HepG2 (cell line): ENCODE results near the gene DEFB129. TPM values are rescaled to one million over a fixed set of nuclear protein-coding genes. Genes with fewer than 3 reads are reported as not detected.
A peak's percentile ranks its signal among the peaks of the same experiment; 100 is the strongest.

Experiments used
- FOXP1 ChIP-seq, 2 experiments: fragments of 450-650 bp in 1 of 2; IDR thresholded peaks; 2 replicates each; pipeline ENCODE4 v1.6.1; 2017 to 2018; ENCODE audit warnings: antibody characterized with exemption in 1 of 2
- GATAD1 ChIP-seq: IDR thresholded peaks from 2 replicates; pipeline ENCODE4 v1.6.1; 2016; ENCODE audit warnings: missing genetic modification reagents, missing compliant biosample characterization
- GATAD2A ChIP-seq: IDR thresholded peaks from 2 replicates; pipeline ENCODE4 v1.6.1; 2016
- GTF2F1 ChIP-seq: fragments of 150-350 bp; IDR thresholded peaks from 2 replicates; pipeline ENCODE4 v1.6.1; 2014; ENCODE audit warnings: low read length
- HNRNPUL1 ChIP-seq: fragments of 200-400 bp; formaldehyde crosslinking; IDR thresholded peaks from 2 replicates; pipeline ENCODE4 v1.6.1; 2017; ENCODE audit warnings: low read depth, mild to moderate bottlenecking, low read length, moderate library complexity
- ISL2 ChIP-seq: sonication (generic); formaldehyde crosslinking; IDR thresholded peaks from 2 replicates; pipeline ENCODE4 v1.5.0; 2020; ENCODE audit warnings: missing genetic modification reagents
- KDM1A ChIP-seq: IDR thresholded peaks from 2 replicates; pipeline ENCODE4 v1.6.1; 2016; ENCODE audit warnings: missing compliant biosample characterization
- MAFF ChIP-seq: IDR thresholded peaks from 2 replicates; pipeline ENCODE4 v1.6.1; 2011; ENCODE audit warnings: low read depth, low read length, improper control_type of control experiment
- NFYC ChIP-seq: IDR thresholded peaks from 2 replicates; pipeline ENCODE4 v1.6.1; 2016; ENCODE audit warnings: missing genetic modification reagents, missing compliant biosample characterization
- POLR2AphosphoS5 ChIP-seq: IDR thresholded peaks from 2 replicates; pipeline ENCODE4 v1.6.1; 2012; ENCODE audit warnings: low read depth, low read length
- PPARG ChIP-seq: conservative IDR thresholded peaks from 2 replicates; pipeline ENCODE4 v1.6.1; 2016; ENCODE audit warnings: missing biosample characterization, missing genetic modification reagents
- SOX6 ChIP-seq, 2 experiments: fragments of 450-650 bp in 1 of 2; sonication (generic) in 1 of 2; formaldehyde crosslinking in 1 of 2; IDR thresholded peaks; 2 replicates each; pipeline versions ENCODE4 v1.4.0 to v1.6.1; 2017 to 2020; ENCODE audit warnings: antibody characterized with exemption in 1 of 2, mild to moderate bottlenecking in 1 of 2, missing genetic modification reagents in 1 of 2
- SP5 ChIP-seq: IDR thresholded peaks from 2 replicates; pipeline ENCODE4 v1.6.1; 2016; ENCODE audit warnings: low read depth, borderline replicate concordance
- ZFP62 ChIP-seq: sonication (generic); formaldehyde crosslinking; IDR thresholded peaks from 2 replicates; pipeline ENCODE4 v1.4.0; 2020; ENCODE audit warnings: missing genetic modification reagents
- ZNF24 ChIP-seq: fragments of 450-650 bp; IDR thresholded peaks from 2 replicates; pipeline ENCODE4 v1.6.1; 2017; ENCODE audit warnings: antibody characterized with exemption, mild to moderate bottlenecking
- ZNF552 ChIP-seq: sonication (generic); formaldehyde crosslinking; IDR thresholded peaks from 2 replicates; pipeline ENCODE4 v1.9.0; 2022; ENCODE audit warnings: missing genetic modification reagents, mild to moderate bottlenecking, borderline replicate concordance
- polyA plus RNA-seq, 8 experiments: library from polyadenylated mRNA; depleted of rRNA in 3 of 8; stranded (reverse) in 7 of 8; unstranded in 1 of 8; fragments of >200 nt; fragmentation: Illumina TruSeq in 4 of 8; extraction: Trizol in 4 of 8; gene quantifications; 2 replicates each; pipeline versions ENCODE4 v1.2.1 to v1.2.3, GENCODE V29; 2011 to 2016; ENCODE audit warnings: low read depth in 4 of 8, missing spikeins in 1 of 8, mixed read lengths in 1 of 8; ENCODE audit not compliant: insufficient read depth in 1 of 8
- total RNA-seq, 5 experiments: library from RNA; depleted of rRNA; stranded (reverse); fragments of >200 nt; fragmentation: Illumina TruSeq; extraction: Trizol; gene quantifications; 2 replicates each; pipeline ENCODE4 v1.2.3, GENCODE V29; 2016; ENCODE audit warnings: low read depth in 1 of 5
- TF ChIP-seq, protein P1 (sequence below): sonication (generic); formaldehyde crosslinking; IDR thresholded peaks from 2 replicates; pipeline ENCODE4 v1.4.0; 2020; ENCODE audit warnings: missing genetic modification reagents
- TF ChIP-seq, protein P2 (sequence below): sonication (generic); formaldehyde crosslinking; IDR thresholded peaks from 2 replicates; pipeline ENCODE4 v1.5.1; 2020; ENCODE audit warnings: missing genetic modification reagents, mild to moderate bottlenecking, borderline replicate concordance
- TF ChIP-seq, protein P3 (sequence below): sonication (generic); formaldehyde crosslinking; IDR thresholded peaks from 2 replicates; pipeline ENCODE4 v1.4.0; 2020; ENCODE audit warnings: missing genetic modification reagents, borderline replicate concordance
- TF ChIP-seq, protein P4 (sequence below): IDR thresholded peaks from 2 replicates; pipeline ENCODE4 v1.6.1; 2016; ENCODE audit warnings: missing compliant biosample characterization, missing genetic modification reagents, borderline replicate concordance
- TF ChIP-seq, protein P5 (sequence below): sonication (generic); formaldehyde crosslinking; IDR thresholded peaks from 2 replicates; pipeline ENCODE4 v1.8.0; 2022; ENCODE audit warnings: missing genetic modification reagents, mild to moderate bottlenecking, inconsistent platforms, borderline replicate concordance

The DEFB129 gene
- total and polyA plus RNA-seq, 2 of the 13 experiments (the other 11 are each of a cell fraction or from before 2014, with no cell fraction given) = not detected

DNA sequence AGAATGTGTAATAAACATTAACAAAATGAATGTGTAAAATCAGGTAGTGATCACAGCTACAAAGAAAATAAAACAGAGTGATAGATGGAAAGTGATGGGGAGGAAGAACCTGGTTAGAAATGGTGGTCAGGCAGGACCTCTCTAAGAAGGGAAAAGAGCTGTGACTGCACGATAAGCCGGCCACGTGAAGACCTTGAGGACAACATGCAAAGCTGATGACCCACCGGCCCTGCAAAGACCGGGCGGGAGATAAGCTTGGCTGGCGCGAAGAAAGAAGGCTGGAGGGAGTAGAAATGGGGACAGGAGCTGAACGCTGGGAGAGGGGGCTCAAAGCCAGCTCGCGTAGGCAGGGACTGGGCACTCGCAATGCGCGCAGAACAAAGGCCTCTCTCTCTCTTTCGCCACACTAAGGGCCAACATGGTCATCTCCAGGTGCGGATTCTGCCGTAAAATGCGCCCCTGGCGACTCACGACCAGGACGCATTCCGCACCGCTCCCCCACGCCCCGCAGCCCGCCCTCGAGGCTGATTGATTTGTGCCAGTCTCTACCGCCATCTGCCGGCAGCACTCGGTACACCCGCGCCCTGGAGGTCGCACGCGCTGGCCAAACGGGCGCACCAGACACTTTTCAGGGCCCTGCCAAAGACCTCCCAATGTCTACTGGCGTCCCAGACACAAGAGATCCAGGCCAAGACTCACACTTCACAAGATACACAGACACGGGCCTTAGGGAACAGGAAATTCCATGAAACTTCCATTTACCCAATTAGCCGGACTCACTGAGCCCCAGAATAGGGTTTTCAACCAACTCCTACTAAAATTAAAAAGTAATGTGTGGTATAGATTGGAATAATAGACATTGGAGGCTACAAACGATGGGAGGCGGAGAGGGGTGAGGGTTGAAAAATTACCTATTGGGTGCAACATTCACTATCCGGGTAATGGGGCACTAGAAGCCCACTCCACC is 39.8 kb downstream of the DEFB129 start (continued):
- TF ChIP-seq SP5 (CRISPR knock-in tag) (peak; percentile 58), GATAD1 (CRISPR knock-in tag) (peak; percentile 85), GTF2F1 (peak; percentile 31; the same call in 1 of the 2 replicates), POLR2AphosphoS5 (peak; percentile 66), HNRNPUL1 (no peak), ZNF24 (no peak), GATAD2A (CRISPR knock-in tag) (peak; percentile 80), ZNF552 (CRISPR knock-in tag) (peak; percentile 94), FOXP1 (IDR thresholded peaks at IDR 0.05) (no peak), FOXP1 (CRISPR knock-in tag; IDR thresholded peaks at IDR 0.05) (no peak), MAFF (0 out of 2 replicates have a peak, but pooled peaks have one; percentile 0), PPARG (CRISPR knock-in tag) (peak; percentile 65), SOX6 (IDR thresholded peaks at IDR 0.05) (no peak), SOX6 (CRISPR knock-in tag; IDR thresholded peaks at IDR 0.05) (peak; percentile 91), ISL2 (CRISPR knock-in tag) (peak; percentile 72), ZFP62 (no peak), KDM1A (CRISPR knock-in tag) (no peak), NFYC (peak; percentile 30; the same call in 1 of the 2 replicates)
- TF ChIP-seq, protein P1, sequence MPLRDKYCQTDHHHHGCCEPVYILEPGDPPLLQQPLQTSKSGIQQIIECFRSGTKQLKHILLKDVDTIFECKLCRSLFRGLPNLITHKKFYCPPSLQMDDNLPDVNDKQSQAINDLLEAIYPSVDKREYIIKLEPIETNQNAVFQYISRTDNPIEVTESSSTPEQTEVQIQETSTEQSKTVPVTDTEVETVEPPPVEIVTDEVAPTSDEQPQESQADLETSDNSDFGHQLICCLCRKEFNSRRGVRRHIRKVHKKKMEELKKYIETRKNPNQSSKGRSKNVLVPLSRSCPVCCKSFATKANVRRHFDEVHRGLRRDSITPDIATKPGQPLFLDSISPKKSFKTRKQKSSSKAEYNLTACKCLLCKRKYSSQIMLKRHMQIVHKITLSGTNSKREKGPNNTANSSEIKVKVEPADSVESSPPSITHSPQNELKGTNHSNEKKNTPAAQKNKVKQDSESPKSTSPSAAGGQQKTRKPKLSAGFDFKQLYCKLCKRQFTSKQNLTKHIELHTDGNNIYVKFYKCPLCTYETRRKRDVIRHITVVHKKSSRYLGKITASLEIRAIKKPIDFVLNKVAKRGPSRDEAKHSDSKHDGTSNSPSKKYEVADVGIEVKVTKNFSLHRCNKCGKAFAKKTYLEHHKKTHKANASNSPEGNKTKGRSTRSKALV (CRISPR knock-in tag) = peak; percentile 99
- TF ChIP-seq, protein P2, sequence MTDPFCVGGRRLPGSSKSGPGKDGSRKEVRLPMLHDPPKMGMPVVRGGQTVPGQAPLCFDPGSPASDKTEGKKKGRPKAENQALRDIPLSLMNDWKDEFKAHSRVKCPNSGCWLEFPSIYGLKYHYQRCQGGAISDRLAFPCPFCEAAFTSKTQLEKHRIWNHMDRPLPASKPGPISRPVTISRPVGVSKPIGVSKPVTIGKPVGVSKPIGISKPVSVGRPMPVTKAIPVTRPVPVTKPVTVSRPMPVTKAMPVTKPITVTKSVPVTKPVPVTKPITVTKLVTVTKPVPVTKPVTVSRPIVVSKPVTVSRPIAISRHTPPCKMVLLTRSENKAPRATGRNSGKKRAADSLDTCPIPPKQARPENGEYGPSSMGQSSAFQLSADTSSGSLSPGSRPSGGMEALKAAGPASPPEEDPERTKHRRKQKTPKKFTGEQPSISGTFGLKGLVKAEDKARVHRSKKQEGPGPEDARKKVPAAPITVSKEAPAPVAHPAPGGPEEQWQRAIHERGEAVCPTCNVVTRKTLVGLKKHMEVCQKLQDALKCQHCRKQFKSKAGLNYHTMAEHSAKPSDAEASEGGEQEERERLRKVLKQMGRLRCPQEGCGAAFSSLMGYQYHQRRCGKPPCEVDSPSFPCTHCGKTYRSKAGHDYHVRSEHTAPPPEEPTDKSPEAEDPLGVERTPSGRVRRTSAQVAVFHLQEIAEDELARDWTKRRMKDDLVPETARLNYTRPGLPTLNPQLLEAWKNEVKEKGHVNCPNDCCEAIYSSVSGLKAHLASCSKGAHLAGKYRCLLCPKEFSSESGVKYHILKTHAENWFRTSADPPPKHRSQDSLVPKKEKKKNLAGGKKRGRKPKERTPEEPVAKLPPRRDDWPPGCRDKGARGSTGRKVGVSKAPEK (CRISPR knock-in tag) = peak; percentile 91
- TF ChIP-seq, protein P3, sequence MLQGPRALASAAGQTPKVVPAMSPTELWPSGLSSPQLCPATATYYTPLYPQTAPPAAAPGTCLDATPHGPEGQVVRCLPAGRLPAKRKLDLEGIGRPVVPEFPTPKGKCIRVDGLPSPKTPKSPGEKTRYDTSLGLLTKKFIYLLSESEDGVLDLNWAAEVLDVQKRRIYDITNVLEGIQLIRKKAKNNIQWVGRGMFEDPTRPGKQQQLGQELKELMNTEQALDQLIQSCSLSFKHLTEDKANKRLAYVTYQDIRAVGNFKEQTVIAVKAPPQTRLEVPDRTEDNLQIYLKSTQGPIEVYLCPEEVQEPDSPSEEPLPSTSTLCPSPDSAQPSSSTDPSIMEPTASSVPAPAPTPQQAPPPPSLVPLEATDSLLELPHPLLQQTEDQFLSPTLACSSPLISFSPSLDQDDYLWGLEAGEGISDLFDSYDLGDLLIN (CRISPR knock-in tag) = peak; percentile 88; the same call in 1 of the 2 replicates
- TF ChIP-seq, protein P4, sequence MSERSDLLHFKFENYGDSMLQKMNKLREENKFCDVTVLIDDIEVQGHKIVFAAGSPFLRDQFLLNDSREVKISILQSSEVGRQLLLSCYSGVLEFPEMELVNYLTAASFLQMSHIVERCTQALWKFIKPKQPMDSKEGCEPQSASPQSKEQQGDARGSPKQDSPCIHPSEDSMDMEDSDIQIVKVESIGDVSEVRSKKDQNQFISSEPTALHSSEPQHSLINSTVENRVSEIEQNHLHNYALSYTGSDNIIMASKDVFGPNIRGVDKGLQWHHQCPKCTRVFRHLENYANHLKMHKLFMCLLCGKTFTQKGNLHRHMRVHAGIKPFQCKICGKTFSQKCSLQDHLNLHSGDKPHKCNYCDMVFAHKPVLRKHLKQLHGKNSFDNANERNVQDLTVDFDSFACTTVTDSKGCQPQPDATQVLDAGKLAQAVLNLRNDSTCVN = peak; percentile 81
- TF ChIP-seq, protein P5, sequence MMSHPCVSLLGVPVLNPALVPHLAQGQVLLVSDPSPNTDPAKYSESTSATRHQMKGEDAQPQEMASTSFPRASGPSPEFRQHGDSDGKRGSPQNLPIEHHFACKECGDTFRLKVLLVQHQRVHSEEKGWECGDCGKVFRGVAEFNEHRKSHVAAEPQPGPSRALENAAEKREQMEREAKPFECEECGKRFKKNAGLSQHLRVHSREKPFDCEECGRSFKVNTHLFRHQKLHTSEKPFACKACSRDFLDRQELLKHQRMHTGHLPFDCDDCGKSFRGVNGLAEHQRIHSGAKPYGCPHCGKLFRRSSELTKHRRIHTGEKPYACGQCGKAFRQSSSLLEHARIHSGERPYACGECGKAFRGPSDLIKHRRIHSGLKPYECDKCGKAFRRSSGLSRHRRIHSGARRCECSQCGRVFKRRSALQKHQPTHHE (CRISPR knock-in tag) = peak; percentile 84
